Measurements from ENCODE around the gene MOSMO. TPM values are rescaled to one million over a fixed set of nuclear protein-coding genes. Genes with fewer than 3 reads are reported as not detected.

The MOSMO gene
- total and polyA plus RNA-seq, 10 of the 15 experiments (the other 5 are each of a cell fraction or from before 2014, with no cell fraction given): 1.7 to 26.7 (median 12.2) TPM

- BruUV-seq (replicated peaks): no TSS peak
- Histone ChIP-seq H2AFZ (ENCODE audit: control insufficient read depth, low read depth, low read length) (no peak overlapping the region), H3K79me2 (ENCODE audit: control insufficient read depth, insufficient read depth, low read length) (peaks cover 7% of the 10 kb centered on the region), H3K4me3 (no peak overlapping the region), H3K4me1 (ENCODE audit: control insufficient read depth, insufficient read depth, low read length) (peaks cover 23% of the 10 kb centered on the region), H3K27ac (ENCODE audit: control insufficient read depth, insufficient read depth) (no peak overlapping the region), H4K20me1 (ENCODE audit: control insufficient read depth, insufficient read depth) (no peaks in the 10 kb centered on the region; the same call in 1 of the 2 replicates), H3K36me3 (ENCODE audit: control insufficient read depth in 2 of 2, insufficient read depth in 2 of 2, low read length in 1 of 2) (no peaks in the 10 kb centered on the region), H3K9ac (ENCODE audit: control insufficient read depth, insufficient read depth, low read length) (no peak overlapping the region), H3K27me3 (replicated peaks in 1 of 2; ENCODE audit: control insufficient read depth in 2 of 2, insufficient read depth in 2 of 2, low read length in 1 of 2) (no peaks in the 10 kb centered on the region), H3K9me3 (replicated peaks; ENCODE audit: control insufficient read depth, insufficient read depth, low read length) (no peaks in the 10 kb centered on the region), H3K4me2 (ENCODE audit: control insufficient read depth, insufficient read depth) (no peak overlapping the region)
- POLR2A ChIA-PET: interaction anchor here (1.1 to 2.1 kb wide), 3 partner anchors 10 to 44 kb away, joined by 3 to 8 read pairs (median 6); partner anchors contain the start of gene MOSMO
- in situ Hi-C loops (cut with MboI): no loop called here
- intact Hi-C loops (cut with micrococcal nuclease; ENCODE audit: unreplicated experiment): no loop called here
- SMC1A ChIA-PET (ENCODE audit: uncharacterized antibody, unreplicated experiment): interaction anchor here (0.8 to 2.7 kb wide), 7 partner anchors 8 to 62 kb away, joined by 3 to 24 read pairs (median 6); no protein-coding TSS in a partner anchor
- no peak for FAIRE-seq
- CTCF ChIA-PET: interaction anchor here (0.9 to 4.9 kb wide), 7 partner anchors 9 to 172 kb away, joined by 3 to 38 read pairs (median 7); partner anchors contain the start of gene MOSMO
- WGBS (ENCODE audit: insufficient coverage, insufficient replicate concordance, low lambda C conversion rate, missing lambda C conversion rate): 79% methylated on average over 4 of the region's 4 CpGs
- RAD21 ChIA-PET (ENCODE audit: unreplicated experiment): interaction anchor here (0.8 to 22.7 kb wide), 4 partner anchors 9 to 61 kb away, joined by 3 to 466 read pairs (median 4); partner anchors contain the start of gene MOSMO
- DNase-seq (ENCODE audit: low read depth, low spot score): no peak
- ATAC-seq: no peak
- TF ChIP-seq HCFC1 (IDR thresholded peaks at IDR 0.05; ENCODE audit: low read length) (no peak), TCF12 (IDR thresholded peaks at IDR 0.05; ENCODE audit: low read depth, low read length) (no peak), REST (IDR thresholded peaks at IDR 0.05; ENCODE audit: low read depth, low read length) (no peak), STAT1 (conservative IDR thresholded peaks at IDR 0.05) (no peak), BRCA1 (IDR thresholded peaks at IDR 0.05; ENCODE audit: low read depth, low read length) (no peak), ZNF622 (IDR thresholded peaks at IDR 0.05) (no peak), CREB1 (IDR thresholded peaks at IDR 0.05; ENCODE audit: low read depth) (no peak)
Observed at GRCh38 chr16:22016927-22017326, 9.0 kb downstream of the MOSMO start.
